SJCRH30 (cell line): ENCODE measurements around the gene NXPE3. TPM values are rescaled to one million over a fixed set of nuclear protein-coding genes. Genes with fewer than 3 reads are reported as not detected.

Source experiments
- DNase-seq, 2 experiments: peaks; one replicate each; pipeline ENCODE4 v3.0.0-alpha.2; 2015 to 2020
- H3K27ac ChIP-seq: fragments of 250-450 bp; sonication (Bioruptor Pico); 2 replicates; pipeline ENCODE4 v1.5.1; 2020; ENCODE audit warnings: mild to moderate bottlenecking, moderate library complexity
- H3K27me3 ChIP-seq: fragments of 250-450 bp; sonication (Bioruptor Pico); 2 replicates; pipeline ENCODE4 v1.5.1; 2020; ENCODE audit warnings: mild to moderate bottlenecking, moderate library complexity
- H3K36me3 ChIP-seq: fragments of 250-450 bp; sonication (Bioruptor Pico); 2 replicates; pipeline ENCODE4 v1.5.1; 2020; ENCODE audit warnings: mild to moderate bottlenecking, moderate library complexity
- H3K4me1 ChIP-seq: fragments of 250-450 bp; sonication (Bioruptor Pico); 2 replicates; pipeline ENCODE4 v1.5.1; 2020; ENCODE audit warnings: mild to moderate bottlenecking, moderate library complexity
- H3K4me3 ChIP-seq: fragments of 250-450 bp; sonication (Bioruptor Pico); 2 replicates; pipeline ENCODE4 v1.5.1; 2020; ENCODE audit warnings: mild to moderate bottlenecking, moderate library complexity
- H3K9me3 ChIP-seq: fragments of 250-450 bp; sonication (Bioruptor Pico); replicated peaks from 2 replicates; pipeline ENCODE4 v1.5.1; 2020; ENCODE audit warnings: mild to moderate bottlenecking, moderate library complexity
- total RNA-seq: library from RNA; depleted of rRNA; stranded (reverse); fragments of >200 nt; shearing (Covaris generic); gene quantifications from 2 replicates; pipeline ENCODE4 v1.2.3, GENCODE V29; 2014

Gene NXPE3
- total RNA-seq, 1 experiment from 2014 or later: 30.2 TPM

GRCh38 chr3:101848754-101849713, 70.0 kb downstream of the NXPE3 start, which contains the start of gene NFKBIZ:
NFKBIZ (plus strand) TSS chr3:101849514; CDS start chr3:101849629, 115 bp downstream.
- H3K4me1 ChIP-seq: no peaks in the 10 kb centered on the region
- no peaks in the 10 kb centered on the region for H3K9me3 ChIP-seq
- peak within 1 kb of the TSS; percentile 72 for H3K27ac ChIP-seq
- peak within 1 kb of the TSS; percentile 78 for H3K4me3 ChIP-seq
- H3K27me3 ChIP-seq: no peaks in the 10 kb centered on the region
- peak; percentile 88 to 90 for DNase-seq
- H3K36me3 ChIP-seq: peaks cover 29% of the 10 kb centered on the region

- H3K27me3 ChIP-seq: no peaks in the 10 kb centered on the region
- peaks cover 36% of the 10 kb centered on the region for H3K36me3 ChIP-seq
- H3K4me1 ChIP-seq: no peaks in the 10 kb centered on the region
- H3K4me3 ChIP-seq: peak overlapping the region; percentile 78
- H3K27ac ChIP-seq: peak overlapping the region; percentile 43
- DNase-seq: no peak
- H3K9me3 ChIP-seq: no peaks in the 10 kb centered on the region
These were observed 70.8 kb downstream of the NXPE3 start for GRCh38 chr3:101849714-101850245.

GRCh38 chr3:101850246-101851051, 71.4 kb downstream of the NXPE3 start:
- no peaks in the 10 kb centered on the region for H3K4me1 ChIP-seq
- no peaks in the 10 kb centered on the region for H3K9me3 ChIP-seq
- H3K27ac ChIP-seq: peak overlapping the region; percentile 43
- no peaks in the 10 kb centered on the region for H3K27me3 ChIP-seq
- H3K36me3 ChIP-seq: peaks cover 43% of the 10 kb centered on the region
- H3K4me3 ChIP-seq: peak overlapping the region; percentile 78
- DNase-seq: peak in 1 of 2 experiments; percentile 46

- Histone ChIP-seq H3K4me3 (peak overlapping the region; percentile 78), H3K27me3 (no peaks in the 10 kb centered on the region), H3K4me1 (no peaks in the 10 kb centered on the region), H3K9me3 (no peaks in the 10 kb centered on the region), H3K27ac (no peak overlapping the region), H3K36me3 (peaks cover 48% of the 10 kb centered on the region)
- DNase-seq: no peak
These were observed 72.2 kb downstream of the NXPE3 start for GRCh38 chr3:101851072-101851770.

- peaks cover 55% of the 10 kb centered on the region for H3K36me3 ChIP-seq
- DNase-seq: no peak
- no peaks in the 10 kb centered on the region for H3K27me3 ChIP-seq
- H3K4me1 ChIP-seq: no peaks in the 10 kb centered on the region
- H3K4me3 ChIP-seq: peak overlapping the region; percentile 78
- H3K27ac ChIP-seq: no peak overlapping the region
- no peaks in the 10 kb centered on the region for H3K9me3 ChIP-seq
These were observed 73.1 kb downstream of the NXPE3 start for GRCh38 chr3:101851850-101852714.

GRCh38 chr3:101852983-101853840, 74.2 kb downstream of the NXPE3 start:
- H3K36me3 ChIP-seq: peaks cover 66% of the 10 kb centered on the region
- no peak for DNase-seq
- no peak overlapping the region for H3K4me3 ChIP-seq
- no peaks in the 10 kb centered on the region for H3K27me3 ChIP-seq
- no peak overlapping the region for H3K27ac ChIP-seq
- H3K9me3 ChIP-seq: no peaks in the 10 kb centered on the region
- H3K4me1 ChIP-seq: no peaks in the 10 kb centered on the region

GRCh38 chr3:101853982-101854381, 75.0 kb downstream of the NXPE3 start:
- Histone ChIP-seq H3K36me3 (peaks cover 73% of the 10 kb centered on the region), H3K4me3 (no peak overlapping the region), H3K27ac (no peak overlapping the region), H3K9me3 (no peaks in the 10 kb centered on the region), H3K27me3 (no peaks in the 10 kb centered on the region), H3K4me1 (no peaks in the 10 kb centered on the region)
- DNase-seq: no peak

- no peaks in the 10 kb centered on the region for H3K4me1 ChIP-seq
- no peaks in the 10 kb centered on the region for H3K9me3 ChIP-seq
- no peaks in the 10 kb centered on the region for H3K27me3 ChIP-seq
- H3K4me3 ChIP-seq: no peak overlapping the region
- DNase-seq: no peak
- peaks cover 80% of the 10 kb centered on the region for H3K36me3 ChIP-seq
- H3K27ac ChIP-seq: no peak overlapping the region
These were observed 75.7 kb downstream of the NXPE3 start for GRCh38 chr3:101854608-101855304.

- Histone ChIP-seq H3K27ac (no peak overlapping the region), H3K9me3 (no peaks in the 10 kb centered on the region), H3K4me1 (no peaks in the 10 kb centered on the region), H3K36me3 (peaks cover 77% of the 10 kb centered on the region), H3K27me3 (no peaks in the 10 kb centered on the region), H3K4me3 (no peak overlapping the region)
- DNase-seq: no peak
These were observed 78.3 kb downstream of the NXPE3 start for GRCh38 chr3:101857301-101857741.

- no peaks in the 10 kb centered on the region for H3K27me3 ChIP-seq
- H3K4me1 ChIP-seq: no peaks in the 10 kb centered on the region
- no peak for DNase-seq
- H3K4me3 ChIP-seq: no peak overlapping the region
- H3K27ac ChIP-seq: no peak overlapping the region
- H3K9me3 ChIP-seq: no peaks in the 10 kb centered on the region
- peaks cover 64% of the 10 kb centered on the region for H3K36me3 ChIP-seq
These were observed 79.5 kb downstream of the NXPE3 start for GRCh38 chr3:101858464-101859030.

- Histone ChIP-seq H3K9me3 (no peaks in the 10 kb centered on the region), H3K36me3 (peaks cover 50% of the 10 kb centered on the region), H3K27me3 (no peaks in the 10 kb centered on the region), H3K27ac (no peak overlapping the region), H3K4me3 (no peak overlapping the region), H3K4me1 (no peaks in the 10 kb centered on the region)
- no peak for DNase-seq
These were observed 81.0 kb downstream of the NXPE3 start for GRCh38 chr3:101859882-101860448.
